GM21576 (cell line): ENCODE data around the gene CCDC183.
"Not testable (repeated sequence)": the region's sequence is repeated elsewhere in the genome, so short reads cannot be mapped to it uniquely, and the experiment has no call there.

Experiments used
- ATAC-seq: cut with Tn5 transposase; IDR thresholded peaks from one replicate; pipeline ENCODE4 v1.9.1; 2021; ENCODE audit warnings: mild to moderate bottlenecking, moderate library complexity; ENCODE audit not compliant: unreplicated experiment

Gene CCDC183

DNA sequence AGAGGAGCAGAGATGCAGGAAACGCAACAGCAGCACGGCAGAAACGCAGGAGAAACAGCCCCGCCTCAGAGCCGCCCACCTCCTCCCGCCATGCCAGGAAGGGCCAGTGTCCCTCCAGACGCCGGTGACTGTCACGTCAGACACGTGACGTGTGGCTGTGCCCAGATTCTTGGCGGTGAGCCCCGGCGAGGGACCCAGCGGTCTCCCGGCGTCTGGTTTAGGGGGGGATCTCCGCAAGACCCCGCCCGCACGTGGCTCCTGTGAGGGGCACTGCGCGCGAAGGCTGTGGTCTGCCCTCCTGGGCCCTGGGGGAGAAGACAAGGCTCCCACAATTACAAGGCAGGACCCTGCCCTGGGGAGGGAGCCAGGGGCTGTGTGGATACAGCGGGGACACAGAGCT is 35.7 kb upstream of the CCDC183 start:
- no peak for ATAC-seq

- not testable (repeated sequence) for ATAC-seq
These were observed 35.1 kb upstream of the CCDC183 start for GRCh38 chr9:136760834-136761544.

DNA sequence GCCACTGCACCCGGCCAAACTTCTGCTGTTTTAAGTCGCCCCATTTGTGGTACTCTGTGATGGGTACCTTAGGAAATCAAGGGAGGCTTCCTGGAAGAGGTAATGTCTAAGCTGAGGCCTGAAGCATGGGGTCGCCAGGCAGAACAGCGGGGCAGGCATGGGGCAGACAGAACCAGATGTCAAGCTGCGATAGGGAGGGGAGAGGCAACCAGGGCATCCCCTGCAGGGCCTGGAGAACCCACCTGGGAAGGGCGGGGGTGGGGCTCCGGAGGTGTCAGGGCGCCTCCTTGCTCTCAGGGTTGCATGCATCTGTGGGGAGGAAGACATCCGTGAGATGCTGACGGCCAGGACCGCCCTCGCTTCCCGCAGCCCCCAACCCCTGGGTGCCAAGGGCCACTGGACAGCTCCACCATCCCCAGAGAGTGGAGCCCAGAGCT is 34.6 kb upstream of the CCDC183 start:
- no peak for ATAC-seq

- no peak for ATAC-seq
These were observed 33.9 kb upstream of the CCDC183 start for GRCh38 chr9:136762221-136762691.

DNA sequence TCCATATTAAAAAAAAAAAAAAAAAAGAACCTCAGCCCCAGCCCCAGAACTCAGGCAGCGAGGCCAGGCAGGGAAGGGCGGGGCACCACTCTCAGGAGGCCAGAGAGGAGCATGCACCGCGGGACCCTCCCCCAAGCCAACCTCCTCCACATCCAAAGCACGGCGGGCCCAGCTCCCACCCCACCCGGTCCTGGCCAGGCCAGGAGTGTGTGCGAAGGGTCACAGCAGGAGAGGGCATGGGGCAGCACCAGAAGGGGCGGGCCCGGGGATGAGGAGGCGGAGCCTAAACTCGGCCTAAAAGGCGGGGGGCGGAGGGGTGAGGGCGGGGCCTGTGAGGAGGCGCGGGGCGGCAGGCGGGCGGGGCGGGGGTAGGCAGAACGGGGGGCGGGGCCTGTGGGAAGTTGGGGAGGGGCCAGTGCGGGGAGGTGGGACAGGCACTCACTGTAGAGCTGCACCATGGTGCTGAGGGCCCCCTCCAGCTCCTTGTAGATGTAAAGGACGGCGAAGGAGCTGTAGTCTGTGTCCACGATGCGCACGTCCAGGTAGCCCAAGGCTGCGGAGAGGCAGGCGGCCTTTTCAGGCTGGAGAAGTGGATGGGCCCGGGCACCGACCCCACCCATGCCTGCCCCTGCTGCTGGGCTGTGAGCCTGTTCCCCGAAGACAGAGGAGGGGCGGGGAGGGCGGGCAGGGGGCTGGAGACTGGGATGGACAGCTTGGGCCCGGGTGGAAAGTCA is 33.1 kb upstream of the CCDC183 start:
- no peak for ATAC-seq

DNA sequence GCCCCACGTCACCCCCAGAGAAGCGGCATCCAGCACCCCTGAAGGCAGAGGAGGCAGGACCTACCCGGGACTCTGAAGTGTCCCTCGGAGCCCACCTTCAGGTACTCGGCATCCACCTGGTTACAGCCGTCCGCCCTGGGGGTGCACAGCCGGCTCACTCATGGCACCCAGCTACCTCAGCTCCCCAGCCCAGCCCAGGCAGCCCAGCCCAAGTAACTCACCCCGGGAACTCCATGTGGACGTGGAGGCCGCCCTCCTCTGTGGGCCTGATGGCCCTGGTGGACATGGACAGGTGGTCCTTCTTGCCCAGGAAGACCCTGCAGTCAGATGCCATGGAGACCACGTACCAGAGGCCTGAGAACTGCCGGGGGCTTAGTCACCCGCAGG is 32.5 kb upstream of the CCDC183 start:
- no peak for ATAC-seq

DNA sequence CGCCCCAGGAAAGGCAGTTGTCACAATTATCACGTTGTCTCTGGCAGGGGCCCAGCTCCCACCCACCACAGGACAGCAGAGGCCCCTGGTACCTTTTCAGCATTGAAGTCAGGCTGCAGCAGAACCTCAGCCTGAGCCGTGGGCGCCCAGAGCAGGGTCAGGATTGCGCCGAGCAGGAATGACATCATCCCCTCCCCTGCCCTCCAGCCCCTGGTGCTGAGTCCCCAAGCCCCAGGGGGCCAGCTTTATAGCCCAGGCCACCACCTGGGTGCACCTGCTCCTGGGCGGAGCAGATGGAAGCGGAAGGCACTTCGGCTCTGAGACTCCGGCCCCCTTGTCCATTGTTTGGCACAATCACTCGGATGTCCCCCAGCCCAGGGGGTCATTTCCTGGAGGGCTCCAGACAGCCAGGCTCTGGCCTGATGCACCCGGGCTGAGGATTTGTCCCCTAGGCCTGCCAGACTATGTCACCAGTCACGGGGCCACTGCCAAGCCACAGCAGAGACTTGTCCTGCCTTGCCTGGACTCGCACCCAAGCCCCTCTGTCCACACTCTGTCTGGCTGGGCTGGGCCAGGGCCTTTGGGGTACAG is 31.7 kb upstream of the CCDC183 start, which contains the start of gene LCN15:
LCN15 (minus strand) TSS at position 218 of the 591 bp plus-strand sequence; CDS start at position 188, 30 bp downstream.
- ATAC-seq, result no peak

GRCh38 chr9:136765041-136765440 is 31.1 kb upstream of the CCDC183 start:
- ATAC-seq, result no peak

GRCh38 chr9:136765745-136766409 is 30.3 kb upstream of the CCDC183 start:
- not testable (repeated sequence) for ATAC-seq

- not testable (repeated sequence) for ATAC-seq
These were observed 29.6 kb upstream of the CCDC183 start for GRCh38 chr9:136766410-136767120.

GRCh38 chr9:136769710-136770191 is 26.4 kb upstream of the CCDC183 start:
- no peak for ATAC-seq

- ATAC-seq, result no peak
These were observed 24.2 kb upstream of the CCDC183 start for GRCh38 chr9:136771907-136772415.

DNA sequence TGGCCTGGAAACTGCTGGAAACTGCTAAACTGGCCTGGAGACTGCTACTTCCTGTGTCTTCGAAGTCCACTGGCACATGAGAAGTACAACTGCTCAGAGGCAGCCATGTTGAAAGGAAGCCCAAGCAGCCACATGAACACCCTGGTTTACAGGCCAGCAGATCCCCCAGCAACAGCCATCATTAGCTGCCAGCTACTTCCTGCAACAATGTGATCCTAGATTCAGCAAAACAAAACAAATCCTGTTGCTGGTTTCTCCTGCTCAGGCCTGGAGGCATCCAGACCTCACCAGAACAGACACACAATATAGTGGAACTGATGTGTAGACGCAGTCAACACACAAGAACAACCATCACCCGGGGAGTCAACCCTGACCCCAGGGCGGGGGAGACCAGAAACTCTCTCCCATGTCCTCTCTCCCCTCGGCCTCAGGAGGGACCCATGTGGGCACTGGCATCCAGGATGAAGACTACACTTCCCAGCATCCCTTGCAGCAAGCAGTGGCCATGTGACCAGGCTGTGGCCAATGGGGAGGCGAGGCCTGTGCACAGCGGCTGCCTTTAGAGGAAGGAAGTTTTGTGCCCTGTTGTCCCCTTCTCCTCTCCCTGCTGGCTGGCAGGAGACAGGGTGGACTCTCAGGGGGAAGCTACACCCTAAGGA is 22.6 kb upstream of the CCDC183 start:
- no peak for ATAC-seq

DNA sequence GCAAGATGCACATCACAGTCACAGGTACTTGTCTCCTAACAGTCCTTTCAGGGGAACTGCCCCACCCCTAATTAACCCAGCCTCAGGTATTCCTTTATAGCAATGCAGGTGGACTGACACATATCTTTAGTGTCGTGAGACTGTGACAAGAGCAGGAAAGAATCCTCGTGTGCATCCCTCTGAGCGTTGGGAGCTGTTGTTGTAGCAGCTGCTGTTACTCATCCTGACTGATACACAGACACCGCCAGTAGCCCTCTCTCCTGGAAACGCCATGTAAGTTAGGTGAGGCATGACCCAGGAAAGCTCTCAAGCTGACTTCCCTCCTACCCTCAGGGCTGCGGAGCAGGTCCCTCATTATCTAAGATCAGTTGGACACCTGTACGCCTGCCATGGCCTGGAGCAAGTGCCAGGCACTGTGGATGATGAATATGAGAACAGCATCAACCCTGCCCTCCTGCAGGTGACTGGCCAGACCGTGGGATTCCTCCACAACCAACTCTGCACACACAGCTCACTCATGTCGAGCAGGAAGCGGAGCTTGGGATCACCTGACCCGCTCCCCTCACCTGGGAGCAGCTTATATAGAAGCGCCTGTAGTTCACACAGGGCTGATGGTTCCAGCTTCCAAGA is 21.6 kb upstream of the CCDC183 start:
- ATAC-seq, result no peak

GRCh38 chr9:136775191-136775590 is 20.9 kb upstream of the CCDC183 start:
- no peak for ATAC-seq

- no peak for ATAC-seq
These were observed 19.2 kb upstream of the CCDC183 start for GRCh38 chr9:136776947-136777346.

GRCh38 chr9:136777359-136777758 is 18.8 kb upstream of the CCDC183 start:
- ATAC-seq, result no peak

- no peak for ATAC-seq
These were observed 16.3 kb upstream of the CCDC183 start for GRCh38 chr9:136779808-136780207.

DNA sequence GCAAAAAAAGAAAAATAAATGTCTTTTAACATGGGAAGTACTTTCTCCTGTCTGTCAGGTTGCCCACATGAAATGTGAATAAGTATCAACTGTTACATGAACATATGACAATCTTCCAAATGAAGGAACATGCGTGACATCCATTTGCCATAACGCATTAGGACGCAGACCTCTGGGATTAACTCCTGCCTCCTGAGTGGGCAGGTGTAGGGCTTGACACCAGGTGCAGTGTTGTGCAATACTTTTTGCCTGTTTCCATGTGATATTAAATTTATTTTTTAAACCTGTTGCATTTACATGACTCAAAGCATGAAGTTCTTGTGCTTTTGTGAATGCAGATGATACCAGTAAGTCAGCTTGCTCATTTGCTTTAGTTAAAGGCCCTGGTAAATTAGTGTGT is 13.7 kb upstream of the CCDC183 start:
- ATAC-seq, result no peak
